Occipital lobe (tissue), 2 donors: ENCODE results near the gene ARHGAP4. TPM values are rescaled to one million over a fixed set of nuclear protein-coding genes. Genes with fewer than 3 reads are reported as not detected.

Experiments used
- DNase-seq: peaks from one replicate; lab custom pipeline; 2025; lab: John Stamatoyannopoulos, UW
- total RNA-seq: library from RNA; depleted of rRNA; stranded (reverse); fragments of >200 nt; gene quantifications from one replicate; pipeline ENCODE4 v1.2.3, GENCODE V29; 2014

ARHGAP4 gene
- total RNA-seq, 1 donor from 2014 or later: 6.6 TPM

DNA sequence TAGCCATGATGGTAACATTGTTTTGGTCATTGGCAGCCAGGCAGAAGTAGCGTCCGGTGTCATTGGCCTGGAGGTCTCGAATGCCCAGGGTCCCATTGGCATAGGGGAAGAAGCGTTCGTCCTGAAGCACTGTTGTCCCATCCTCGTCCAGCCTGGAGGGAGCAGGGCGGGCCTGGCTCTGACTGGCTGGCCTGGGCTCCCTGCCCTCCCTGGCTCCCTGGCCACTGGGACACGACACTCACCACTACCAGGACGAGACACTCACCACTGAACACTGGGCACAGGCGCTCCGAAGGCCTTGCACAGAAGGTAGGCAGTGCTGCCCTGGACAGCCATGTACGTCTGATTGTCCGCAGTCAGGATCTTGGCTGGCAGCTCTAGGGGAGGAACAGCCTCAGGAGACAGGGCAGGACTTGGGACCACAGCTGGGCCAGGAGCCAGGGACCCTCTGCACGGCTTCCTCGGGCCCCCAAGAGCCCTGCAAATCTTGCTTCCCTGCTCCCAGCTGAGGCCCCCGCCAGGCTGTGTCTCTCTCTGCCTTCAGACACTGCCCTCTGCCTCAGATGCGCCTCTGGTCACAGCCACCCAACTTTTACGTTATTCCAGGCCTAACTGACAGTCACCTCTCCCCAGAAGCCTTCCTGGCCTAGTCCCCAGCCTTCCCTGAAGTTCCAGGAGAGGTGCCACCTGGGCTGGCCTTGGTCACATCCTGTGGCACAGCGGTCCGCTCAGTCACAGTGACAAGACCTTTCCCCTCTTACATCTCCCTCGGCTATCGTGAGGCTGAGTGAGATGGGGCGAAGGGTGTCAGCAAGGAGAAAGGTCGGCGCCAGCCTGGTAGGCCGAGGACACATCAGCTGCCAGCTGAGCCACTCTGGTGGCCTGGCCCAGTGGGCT is 57.2 kb downstream of the ARHGAP4 start:
- DNase-seq: no peak

DNA sequence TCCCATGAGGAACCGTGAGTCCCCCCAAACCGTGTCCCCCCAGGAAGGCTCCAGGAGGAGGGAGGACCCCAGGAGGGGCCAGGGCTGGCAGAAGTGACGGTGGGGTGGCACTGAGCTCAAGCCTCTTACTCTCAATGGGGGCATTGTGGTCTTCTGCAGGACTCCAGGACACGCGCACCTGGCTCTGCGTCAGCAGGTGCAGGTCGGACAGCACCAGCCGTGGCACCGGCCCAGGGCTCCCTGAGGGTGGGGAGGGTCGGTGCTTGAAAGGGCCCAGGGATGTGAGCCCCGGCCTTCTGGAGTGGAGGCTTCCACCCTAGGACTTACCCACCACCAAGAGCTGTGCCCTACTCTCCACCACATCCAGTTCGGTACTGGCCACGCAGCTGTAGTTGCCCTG is 58.4 kb downstream of the ARHGAP4 start:
- DNase-seq: no peak

DNA sequence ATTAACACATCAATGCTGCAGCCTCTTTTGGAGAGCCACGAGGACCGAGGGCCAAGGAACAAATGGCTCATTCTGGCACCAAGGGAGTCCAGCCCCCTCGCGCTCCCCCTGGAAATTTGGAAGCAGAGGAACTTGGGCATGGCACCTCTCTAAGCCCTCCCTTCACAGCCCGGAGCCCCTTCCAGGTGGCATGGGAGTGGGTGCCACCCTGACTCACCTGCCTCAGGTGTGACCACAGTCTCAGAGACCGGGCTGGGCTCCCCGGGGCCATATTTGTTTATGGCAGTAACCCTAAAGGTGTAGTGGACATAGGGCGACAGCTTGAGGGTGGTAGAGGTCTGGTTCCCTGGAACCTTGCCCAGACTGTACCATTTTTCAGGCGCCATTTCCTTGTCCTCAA is 58.9 kb downstream of the ARHGAP4 start:
- no peak for DNase-seq

DNA sequence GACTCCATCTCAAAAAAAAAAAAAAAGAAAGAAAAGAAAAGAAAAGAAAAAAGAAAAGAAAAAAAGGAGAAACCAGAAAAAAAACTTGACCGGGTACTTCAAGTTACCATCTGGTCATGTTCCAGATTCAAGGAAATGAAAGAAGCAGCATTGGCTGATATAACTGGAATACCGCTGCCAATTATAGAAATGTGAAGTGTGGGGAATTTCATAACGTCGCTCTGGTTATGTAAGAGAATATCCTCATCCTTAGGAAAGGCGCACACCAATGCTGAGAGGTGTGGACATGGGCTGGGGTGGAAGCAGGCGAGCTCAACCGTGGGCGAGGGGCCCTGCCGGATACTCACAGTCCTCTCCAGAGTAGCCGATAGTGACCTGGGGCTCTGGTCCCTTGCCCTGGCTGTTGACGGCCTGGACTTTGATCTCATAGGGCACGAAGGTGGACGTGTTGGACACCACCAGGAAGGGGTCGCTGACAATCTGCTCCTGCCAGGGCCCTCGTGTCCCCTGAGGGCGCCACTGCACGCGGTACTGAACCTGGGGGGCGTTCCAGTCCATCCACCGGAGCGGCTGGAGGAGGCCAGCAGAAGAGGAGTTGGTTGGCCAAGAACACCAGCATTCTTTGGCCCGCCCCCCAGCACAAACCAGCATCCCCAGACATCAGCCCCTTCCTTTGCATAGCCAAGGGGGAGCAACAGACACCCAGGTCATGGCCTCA is 59.6 kb downstream of the ARHGAP4 start:
- no peak for DNase-seq

DNA sequence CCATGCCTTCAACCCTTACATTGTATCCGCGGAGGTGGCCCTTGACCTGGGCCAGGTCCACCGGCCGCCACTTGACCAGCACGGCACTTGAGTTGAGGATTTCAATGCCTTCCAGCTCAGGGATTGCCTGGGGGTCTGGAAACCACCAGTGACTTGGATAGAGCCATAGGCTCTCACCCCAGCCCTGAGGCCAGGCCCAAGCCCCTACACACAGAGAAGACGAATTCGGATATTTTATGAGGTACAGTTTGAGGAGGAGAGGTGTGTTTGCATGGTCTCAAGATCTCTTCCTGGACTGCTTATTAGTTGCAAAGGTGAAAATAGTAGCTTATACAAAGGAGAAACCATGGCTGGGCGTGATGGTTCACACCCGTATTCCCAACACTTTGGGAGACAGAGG is 60.4 kb downstream of the ARHGAP4 start:
- no peak for DNase-seq

DNA sequence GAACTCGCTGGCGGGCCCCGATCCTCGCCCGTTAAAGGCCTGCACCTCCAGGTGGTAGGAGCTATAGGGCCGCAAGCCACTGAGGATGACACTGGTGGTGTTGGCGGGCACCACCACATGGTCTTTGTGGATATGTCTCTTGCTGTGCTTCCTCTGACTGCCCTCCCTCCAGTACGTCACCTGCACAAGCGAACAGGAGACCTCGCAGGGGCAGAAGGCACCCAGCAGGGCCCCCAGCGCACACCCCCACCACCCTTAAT is 60.8 kb downstream of the ARHGAP4 start:
- DNase-seq: no peak

DNA sequence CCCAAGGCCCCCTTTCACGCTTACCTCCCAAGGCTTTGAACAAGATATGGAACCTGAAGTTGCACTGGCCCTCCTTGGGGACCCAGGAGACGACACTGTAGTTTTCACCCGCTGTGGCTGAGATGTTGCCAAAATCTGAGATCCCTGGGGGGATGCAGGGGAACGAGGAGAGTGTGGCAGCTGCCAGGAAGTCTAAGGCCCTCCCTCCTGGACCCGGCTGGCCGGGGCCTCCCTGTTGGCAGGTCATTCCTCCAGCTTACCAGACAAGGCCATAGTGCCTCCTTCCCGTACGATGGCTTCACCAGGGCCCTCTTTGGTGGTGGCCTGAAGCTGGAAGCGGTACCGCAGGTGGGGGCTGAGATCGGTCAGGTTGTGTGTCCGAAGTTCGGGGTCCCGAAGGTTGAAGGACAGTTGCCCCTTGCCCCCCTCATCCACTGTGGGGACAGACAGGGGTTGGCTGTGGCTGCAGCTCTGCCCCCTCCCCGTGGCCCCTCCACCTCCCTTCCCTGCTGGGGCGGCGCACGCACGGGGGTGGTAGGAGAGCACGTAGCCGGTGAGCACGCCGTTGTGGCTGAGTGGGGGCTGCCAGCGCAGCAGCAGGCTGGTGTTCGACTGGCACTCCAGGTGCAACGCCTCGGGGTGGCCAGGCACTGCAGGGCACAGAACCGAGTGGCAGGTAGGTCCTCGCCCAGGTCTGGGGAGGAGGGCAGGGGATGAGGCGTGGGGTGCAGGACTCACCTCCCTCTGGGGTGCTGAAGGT is 61.3 kb downstream of the ARHGAP4 start:
- no peak for DNase-seq

DNA sequence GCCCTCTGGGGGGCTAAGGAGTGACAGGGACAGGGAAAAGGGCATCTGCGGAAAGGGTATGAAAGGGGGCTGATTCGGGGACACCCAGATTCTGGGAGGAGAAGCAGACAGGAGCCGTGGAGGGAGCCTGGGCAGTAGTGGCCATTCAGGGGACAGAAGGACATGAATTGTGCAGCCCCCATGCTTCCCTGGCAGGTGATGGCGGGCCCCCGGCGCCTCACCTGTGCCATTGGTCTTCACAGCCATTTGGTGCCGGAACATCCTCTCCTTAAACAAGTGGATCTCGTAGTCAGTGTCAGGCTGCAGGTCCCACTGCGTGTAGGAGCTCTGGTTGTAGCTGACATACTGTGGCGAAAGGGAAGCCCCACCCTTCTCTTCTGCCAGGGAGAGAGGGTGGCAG is 62.0 kb downstream of the ARHGAP4 start:
- no peak for DNase-seq

DNA sequence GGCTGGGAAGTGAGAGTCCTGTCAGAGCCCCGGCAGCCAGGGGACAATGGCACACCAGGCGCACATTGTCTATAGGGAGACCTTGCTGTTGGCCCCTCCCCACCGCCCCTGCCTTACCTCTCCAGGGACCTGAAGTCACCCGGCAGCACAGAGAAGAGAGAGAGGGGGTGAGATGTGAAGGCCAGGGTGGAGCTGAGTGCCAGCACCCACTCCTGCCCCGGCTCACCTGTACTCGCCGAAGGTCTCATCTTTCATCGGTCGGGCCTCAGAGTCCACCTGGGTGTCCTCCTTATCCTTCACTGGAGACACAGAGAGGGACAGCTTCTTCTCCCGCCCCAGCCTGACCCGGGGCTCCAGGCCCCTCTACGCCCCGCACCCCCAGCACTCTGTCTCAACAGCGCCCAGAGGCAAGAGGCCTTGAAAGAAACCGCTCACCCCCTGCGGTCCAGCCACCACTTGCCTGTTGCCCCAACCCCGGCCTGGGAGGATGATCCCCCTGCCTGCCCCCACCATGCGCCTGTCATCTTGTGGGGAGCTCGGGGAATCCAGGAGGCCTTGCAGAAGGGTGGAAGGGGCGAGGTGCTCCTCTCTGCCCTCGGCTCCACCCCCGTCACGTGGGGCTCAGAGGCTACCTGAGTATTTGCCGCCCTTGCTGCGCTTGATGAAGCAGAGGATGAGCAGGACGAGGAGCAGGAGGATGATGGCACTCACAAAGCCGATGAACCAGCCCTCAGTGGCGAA is 62.6 kb downstream of the ARHGAP4 start:
- no peak for DNase-seq

DNA sequence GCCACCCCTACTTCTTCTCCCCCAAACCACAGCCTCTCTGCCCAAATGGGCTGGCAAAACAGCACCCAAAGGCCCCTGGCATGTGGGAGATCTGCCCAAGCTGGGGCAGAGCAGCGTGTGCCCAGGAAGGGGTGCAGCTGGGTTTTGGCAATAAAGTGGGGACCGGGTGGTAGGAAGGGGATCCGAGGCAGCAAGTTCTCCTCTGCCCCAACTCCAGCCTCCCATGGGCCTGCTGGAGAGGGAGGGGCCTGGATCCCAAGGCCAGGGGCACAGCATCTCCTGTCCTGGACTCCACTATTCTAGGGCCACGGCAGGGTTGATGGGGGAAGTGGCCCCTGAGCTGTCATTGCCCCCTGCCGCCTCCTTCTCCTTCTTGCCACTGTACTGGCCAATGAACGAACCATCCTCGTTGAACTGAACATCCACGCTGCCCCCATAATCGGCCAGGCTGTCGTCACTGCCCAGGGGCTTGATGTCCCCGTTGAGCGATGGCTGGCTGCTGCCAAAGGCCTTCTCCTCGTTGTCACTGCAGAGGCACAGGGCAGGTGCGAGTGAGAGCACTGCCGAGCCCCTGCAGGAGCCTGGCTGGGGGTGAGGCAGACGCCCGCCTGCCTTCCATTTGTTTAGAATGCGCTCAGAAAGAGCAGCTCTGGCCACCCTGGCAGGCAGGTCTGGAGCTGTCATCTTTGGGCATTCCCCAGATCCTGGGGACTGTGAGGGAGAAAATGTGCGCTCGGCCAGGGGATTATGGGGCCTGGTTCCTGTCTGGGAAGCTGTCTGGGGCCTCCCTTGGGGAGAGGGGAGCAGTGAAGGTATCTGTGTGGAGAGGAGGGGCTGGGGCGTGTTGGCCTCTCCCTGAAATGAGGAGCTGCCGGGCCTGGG is 63.5 kb downstream of the ARHGAP4 start:
- DNase-seq: no peak

DNA sequence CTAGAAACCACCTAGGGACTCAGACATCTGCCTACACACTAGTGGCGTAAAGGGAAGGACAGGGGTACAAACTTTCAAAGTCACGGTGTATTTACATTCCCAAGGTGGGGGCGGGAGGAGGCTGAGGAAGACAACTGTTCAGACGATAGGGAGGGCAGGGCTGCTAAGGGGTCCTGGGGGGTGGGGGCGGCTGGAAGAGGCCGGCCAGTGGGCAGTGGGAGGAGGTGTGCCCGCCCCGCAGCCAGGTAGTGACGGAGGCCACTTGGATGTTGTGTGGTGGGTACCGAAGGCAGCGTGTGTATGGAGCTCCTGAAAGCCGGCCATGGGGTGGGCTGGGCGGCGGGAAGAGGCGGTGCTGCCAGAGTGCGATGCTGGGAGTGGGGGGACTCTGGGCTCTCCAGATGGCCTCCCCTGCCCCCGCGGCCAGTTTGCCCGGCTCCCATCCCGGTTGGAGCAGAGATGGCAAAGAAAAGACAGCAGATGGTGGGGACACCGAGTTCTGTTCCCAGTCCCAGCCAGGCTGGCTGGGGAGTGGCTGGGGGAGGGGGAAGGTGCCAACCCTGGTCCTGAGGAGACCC is 64.2 kb downstream of the ARHGAP4 start:
- no peak for DNase-seq

DNA sequence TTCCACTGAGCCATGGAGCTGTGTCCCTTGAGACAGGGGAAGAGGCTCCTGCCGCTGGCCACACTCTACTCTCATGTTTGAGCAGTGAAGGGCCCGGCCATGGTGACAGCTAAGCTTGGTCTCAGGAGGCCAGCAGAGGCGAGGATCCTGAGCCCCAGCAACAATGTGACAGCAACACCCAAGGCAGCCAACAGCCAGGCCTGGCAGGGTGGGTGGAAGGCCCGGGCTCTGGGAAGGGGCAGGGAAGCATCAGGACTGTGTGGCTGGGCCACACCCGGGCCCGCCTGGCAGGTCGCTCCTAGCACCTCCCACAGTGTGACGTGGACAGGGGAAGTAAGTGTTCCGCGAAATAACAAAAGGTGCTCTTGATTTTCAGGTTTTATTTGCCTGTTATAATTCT is 64.9 kb downstream of the ARHGAP4 start:
- no peak for DNase-seq

Other genes starting within 250 kb of the ARHGAP4 start
- 11.4 TPM for gene SLC6A8, start 238.3 kb downstream of the ARHGAP4 start, total RNA-seq
- gene BCAP31, start 201.9 kb downstream of the ARHGAP4 start, total RNA-seq: 60.2 TPM
- gene ABCD1, start 201.4 kb downstream of the ARHGAP4 start, total RNA-seq: 5.0 TPM
- 0.47 TPM for gene PLXNB3, start 162.0 kb downstream of the ARHGAP4 start, total RNA-seq
- gene SRPK3, start 145.2 kb downstream of the ARHGAP4 start, total RNA-seq: 0.16 TPM
- 29.0 TPM for gene IDH3G, start 131.9 kb downstream of the ARHGAP4 start, total RNA-seq
- 78.9 TPM for gene SSR4, start 131.6 kb downstream of the ARHGAP4 start, total RNA-seq
- 148 TPM for gene PDZD4, start 95.7 kb downstream of the ARHGAP4 start, total RNA-seq
- 98.1 TPM for gene L1CAM, start 40.1 kb downstream of the ARHGAP4 start, total RNA-seq
- gene AVPR2, start 21.6 kb downstream of the ARHGAP4 start, total RNA-seq: not detected
- gene NAA10, start 8.8 kb upstream of the ARHGAP4 start, total RNA-seq: 17.6 TPM
- gene RENBP, start 18.4 kb upstream of the ARHGAP4 start, total RNA-seq: 2.8 TPM
- 12.6 TPM for gene HCFC1, start 45.6 kb upstream of the ARHGAP4 start, total RNA-seq
- 2.7 TPM for gene TMEM187, start 46.5 kb upstream of the ARHGAP4 start, total RNA-seq
- 8.7 TPM for gene IRAK1, start 93.6 kb upstream of the ARHGAP4 start, total RNA-seq
- 27.0 TPM for gene MECP2, start 171.5 kb upstream of the ARHGAP4 start, total RNA-seq
- gene OPN1LW, start 218.0 kb upstream of the ARHGAP4 start, total RNA-seq: not detected